Measurements from ENCODE around the gene MESP1.

DNA sequence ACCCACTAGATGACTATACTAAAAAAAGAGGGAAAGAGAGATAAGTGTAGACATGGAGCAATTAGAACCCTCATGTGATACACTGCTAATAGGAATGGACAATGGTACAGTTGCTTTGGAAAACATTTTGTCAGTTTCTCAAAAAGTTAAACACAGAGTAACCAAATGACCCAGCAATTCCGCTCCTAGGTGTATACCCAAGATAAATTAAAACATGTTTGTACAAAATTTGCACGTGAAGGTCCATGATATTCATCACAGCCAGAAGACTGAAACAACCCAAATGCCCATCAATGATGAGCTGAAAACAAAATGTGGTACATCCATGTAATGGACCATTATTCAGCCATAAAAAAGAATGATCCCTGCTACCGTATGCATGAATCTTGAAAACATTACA, 36.9 kb upstream of the MESP1 start:
- TF ChIP-seq POLR2AphosphoS5 (IDR thresholded peaks at IDR 0.05) (no peak), TAF1 (IDR thresholded peaks at IDR 0.05; ENCODE audit: low read depth) (no peak), RAD21 (conservative IDR thresholded peaks at IDR 0.05) (no peak)
- TF ChIP-seq, protein P1, sequence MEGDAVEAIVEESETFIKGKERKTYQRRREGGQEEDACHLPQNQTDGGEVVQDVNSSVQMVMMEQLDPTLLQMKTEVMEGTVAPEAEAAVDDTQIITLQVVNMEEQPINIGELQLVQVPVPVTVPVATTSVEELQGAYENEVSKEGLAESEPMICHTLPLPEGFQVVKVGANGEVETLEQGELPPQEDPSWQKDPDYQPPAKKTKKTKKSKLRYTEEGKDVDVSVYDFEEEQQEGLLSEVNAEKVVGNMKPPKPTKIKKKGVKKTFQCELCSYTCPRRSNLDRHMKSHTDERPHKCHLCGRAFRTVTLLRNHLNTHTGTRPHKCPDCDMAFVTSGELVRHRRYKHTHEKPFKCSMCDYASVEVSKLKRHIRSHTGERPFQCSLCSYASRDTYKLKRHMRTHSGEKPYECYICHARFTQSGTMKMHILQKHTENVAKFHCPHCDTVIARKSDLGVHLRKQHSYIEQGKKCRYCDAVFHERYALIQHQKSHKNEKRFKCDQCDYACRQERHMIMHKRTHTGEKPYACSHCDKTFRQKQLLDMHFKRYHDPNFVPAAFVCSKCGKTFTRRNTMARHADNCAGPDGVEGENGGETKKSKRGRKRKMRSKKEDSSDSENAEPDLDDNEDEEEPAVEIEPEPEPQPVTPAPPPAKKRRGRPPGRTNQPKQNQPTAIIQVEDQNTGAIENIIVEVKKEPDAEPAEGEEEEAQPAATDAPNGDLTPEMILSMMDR (IDR thresholded peaks at IDR 0.05; ENCODE audit: poor library complexity, severe bottlenecking): no peak
- TF ChIP-seq, protein P2, sequence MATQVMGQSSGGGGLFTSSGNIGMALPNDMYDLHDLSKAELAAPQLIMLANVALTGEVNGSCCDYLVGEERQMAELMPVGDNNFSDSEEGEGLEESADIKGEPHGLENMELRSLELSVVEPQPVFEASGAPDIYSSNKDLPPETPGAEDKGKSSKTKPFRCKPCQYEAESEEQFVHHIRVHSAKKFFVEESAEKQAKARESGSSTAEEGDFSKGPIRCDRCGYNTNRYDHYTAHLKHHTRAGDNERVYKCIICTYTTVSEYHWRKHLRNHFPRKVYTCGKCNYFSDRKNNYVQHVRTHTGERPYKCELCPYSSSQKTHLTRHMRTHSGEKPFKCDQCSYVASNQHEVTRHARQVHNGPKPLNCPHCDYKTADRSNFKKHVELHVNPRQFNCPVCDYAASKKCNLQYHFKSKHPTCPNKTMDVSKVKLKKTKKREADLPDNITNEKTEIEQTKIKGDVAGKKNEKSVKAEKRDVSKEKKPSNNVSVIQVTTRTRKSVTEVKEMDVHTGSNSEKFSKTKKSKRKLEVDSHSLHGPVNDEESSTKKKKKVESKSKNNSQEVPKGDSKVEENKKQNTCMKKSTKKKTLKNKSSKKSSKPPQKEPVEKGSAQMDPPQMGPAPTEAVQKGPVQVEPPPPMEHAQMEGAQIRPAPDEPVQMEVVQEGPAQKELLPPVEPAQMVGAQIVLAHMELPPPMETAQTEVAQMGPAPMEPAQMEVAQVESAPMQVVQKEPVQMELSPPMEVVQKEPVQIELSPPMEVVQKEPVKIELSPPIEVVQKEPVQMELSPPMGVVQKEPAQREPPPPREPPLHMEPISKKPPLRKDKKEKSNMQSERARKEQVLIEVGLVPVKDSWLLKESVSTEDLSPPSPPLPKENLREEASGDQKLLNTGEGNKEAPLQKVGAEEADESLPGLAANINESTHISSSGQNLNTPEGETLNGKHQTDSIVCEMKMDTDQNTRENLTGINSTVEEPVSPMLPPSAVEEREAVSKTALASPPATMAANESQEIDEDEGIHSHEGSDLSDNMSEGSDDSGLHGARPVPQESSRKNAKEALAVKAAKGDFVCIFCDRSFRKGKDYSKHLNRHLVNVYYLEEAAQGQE (IDR thresholded peaks at IDR 0.05; ENCODE audit: borderline replicate concordance): no peak

Measured in neural cell (in vitro differentiated cells).